ENCODE measurements around the gene MBNL1.

The MBNL1 gene

GRCh38 chr3:152241142-152242017, 27.3 kb upstream of the MBNL1 start:
- DNase-seq (ENCODE audit: low read depth), result peak; percentile 54
- H3K4me3 ChIP-seq (ENCODE audit: low read depth, low read length), result no peak overlapping the region
- no peak for TF ChIP-seq CTCF (conservative IDR thresholded peaks at IDR 0.05; ENCODE audit: low read depth, low read length)

- H3K4me3 ChIP-seq (ENCODE audit: low read depth, low read length), result no peak overlapping the region
- no peak for DNase-seq (ENCODE audit: low read depth)
- no peak for TF ChIP-seq CTCF (conservative IDR thresholded peaks at IDR 0.05; ENCODE audit: low read depth, low read length)
These were observed 25.4 kb upstream of the MBNL1 start for GRCh38 chr3:152243301-152243711.

- TF ChIP-seq CTCF (conservative IDR thresholded peaks at IDR 0.05; ENCODE audit: low read depth, low read length), result no peak
- DNase-seq (ENCODE audit: low read depth), result no peak
- H3K4me3 ChIP-seq (ENCODE audit: low read depth, low read length), result no peak overlapping the region
These were observed 24.8 kb upstream of the MBNL1 start for GRCh38 chr3:152243721-152244516.

GRCh38 chr3:152244517-152244888, 24.2 kb upstream of the MBNL1 start:
- H3K4me3 ChIP-seq (ENCODE audit: low read depth, low read length), result no peak overlapping the region
- TF ChIP-seq CTCF (conservative IDR thresholded peaks at IDR 0.05; ENCODE audit: low read depth, low read length), result no peak
- DNase-seq (ENCODE audit: low read depth), result no peak

GRCh38 chr3:152245498-152246170, 23.1 kb upstream of the MBNL1 start:
- no peak for DNase-seq (ENCODE audit: low read depth)
- no peak overlapping the region for H3K4me3 ChIP-seq (ENCODE audit: low read depth, low read length)
- no peak for TF ChIP-seq CTCF (conservative IDR thresholded peaks at IDR 0.05; ENCODE audit: low read depth, low read length)

GRCh38 chr3:152251916-152252315, 16.8 kb upstream of the MBNL1 start:
- no peak for TF ChIP-seq CTCF (conservative IDR thresholded peaks at IDR 0.05; ENCODE audit: low read depth, low read length)
- H3K4me3 ChIP-seq (ENCODE audit: low read depth, low read length), result no peak overlapping the region
- no peak for DNase-seq (ENCODE audit: low read depth)
